CD4-positive, alpha-beta T cell treated with Interleukin-17A for 4 hours (primary cell): ENCODE results near the gene DARS1.
A peak's percentile ranks its signal among the peaks of the same experiment; 100 is the strongest.
"Not testable (repeated sequence)": the region's sequence is repeated elsewhere in the genome, so short reads cannot be mapped to it uniquely, and the experiment has no call there.

Source experiments
- DNase-seq: peaks from one replicate; pipeline ENCODE4 v3.0.0-alpha.2; 2020; ENCODE audit warnings: mixed read lengths

Gene DARS1

GRCh38 chr2:135980434-135981079 lies 4.9 kb downstream of the DARS1 start:
- no peak for DNase-seq

GRCh38 chr2:135975702-135976101 lies 9.7 kb downstream of the DARS1 start:
- no peak for DNase-seq

- DNase-seq = no peak
These were observed 11.4 kb downstream of the DARS1 start for GRCh38 chr2:135974036-135974435.

- DNase-seq = no peak
These were observed 15.6 kb downstream of the DARS1 start for GRCh38 chr2:135969655-135970387.

GRCh38 chr2:135965756-135966155 lies 19.7 kb downstream of the DARS1 start:
- no peak for DNase-seq

- DNase-seq = not testable (repeated sequence)
These were observed 21.0 kb downstream of the DARS1 start for GRCh38 chr2:135964404-135964803.

- no peak for DNase-seq
These were observed 21.6 kb downstream of the DARS1 start for GRCh38 chr2:135963841-135964240.

- no peak for DNase-seq
These were observed 22.9 kb downstream of the DARS1 start for GRCh38 chr2:135962366-135963123.

GRCh38 chr2:135960656-135961551 lies 24.5 kb downstream of the DARS1 start:
- DNase-seq = peak; percentile 39

- DNase-seq = no peak
These were observed 25.3 kb downstream of the DARS1 start for GRCh38 chr2:135960150-135960549.

GRCh38 chr2:135958927-135959326 lies 26.5 kb downstream of the DARS1 start:
- DNase-seq = not testable (repeated sequence)

- DNase-seq = no peak
These were observed 31.3 kb downstream of the DARS1 start for GRCh38 chr2:135954020-135954601.

- DNase-seq = no peak
These were observed 32.5 kb downstream of the DARS1 start for GRCh38 chr2:135952891-135953290.

GRCh38 chr2:135951041-135951583 lies 34.3 kb downstream of the DARS1 start:
- DNase-seq = no peak

- DNase-seq = no peak
These were observed 35.8 kb downstream of the DARS1 start for GRCh38 chr2:135949451-135950234.

- peak; percentile 48 for DNase-seq
These were observed 36.6 kb downstream of the DARS1 start for GRCh38 chr2:135948642-135949355.

GRCh38 chr2:135948141-135948540 lies 37.3 kb downstream of the DARS1 start:
- DNase-seq = no peak

GRCh38 chr2:135947483-135947882 lies 37.9 kb downstream of the DARS1 start:
- DNase-seq = no peak

GRCh38 chr2:135945526-135945925 lies 39.9 kb downstream of the DARS1 start:
- no peak for DNase-seq

GRCh38 chr2:135944625-135945024 lies 40.8 kb downstream of the DARS1 start:
- DNase-seq = no peak
